NCI-H1436 treated with DMSO at 0.1 percent for 48 hours (cell line): Measurements from ENCODE around the gene SLC39A11.
A peak's percentile ranks its signal among the peaks of the same experiment; 100 is the strongest.

ENCODE experiments used
- DNase-seq: peaks from one replicate; lab custom pipeline; 2025; lab: John Stamatoyannopoulos, UW

SLC39A11 gene

GRCh38 chr17:72684405-72685020 lies 408.0 kb downstream of the SLC39A11 start:
- DNase-seq = no peak

DNA sequence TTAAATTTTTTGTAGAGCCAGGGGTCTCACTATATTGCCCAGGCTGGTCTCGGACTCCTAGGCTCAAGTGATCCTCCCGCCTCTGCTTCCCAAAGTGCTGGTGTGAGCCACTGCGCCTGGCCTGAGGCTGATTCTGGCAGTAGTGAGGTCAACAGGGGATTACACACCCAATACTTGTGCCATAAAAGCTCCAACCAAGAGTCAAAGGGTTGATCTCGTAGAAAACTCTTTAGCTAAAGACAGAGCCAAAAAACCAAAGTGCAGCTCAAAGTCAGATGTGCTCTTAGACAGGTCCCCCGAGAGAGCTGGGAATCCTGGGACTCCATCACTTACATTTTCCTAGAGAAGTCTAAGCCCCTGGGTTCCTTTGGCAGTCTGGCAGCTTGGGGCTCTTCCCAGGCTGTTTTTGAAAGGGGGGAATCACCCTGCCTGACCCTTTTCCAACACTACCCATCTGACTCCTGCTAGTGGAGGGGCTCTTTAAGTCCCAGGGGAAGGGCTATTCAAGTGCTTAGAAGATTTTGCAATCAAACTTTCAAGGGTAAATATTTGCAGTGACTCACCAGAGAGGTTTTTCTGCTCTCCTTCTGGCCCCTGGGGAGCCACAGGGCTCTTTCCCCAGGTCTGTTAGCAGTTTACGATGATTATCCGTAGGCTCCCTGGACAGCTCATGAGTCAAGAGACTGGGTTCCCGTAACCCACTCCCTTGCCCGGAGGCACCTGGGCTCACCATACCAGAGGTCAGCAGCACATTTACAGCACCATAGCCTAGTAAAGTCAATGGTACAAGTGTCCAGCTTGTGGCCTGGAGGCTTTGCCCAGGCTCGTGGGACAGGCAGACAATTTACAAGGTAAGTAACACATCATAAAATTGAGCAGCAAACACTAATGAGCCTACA lies 408.7 kb downstream of the SLC39A11 start:
- DNase-seq = peak; percentile 67

DNA sequence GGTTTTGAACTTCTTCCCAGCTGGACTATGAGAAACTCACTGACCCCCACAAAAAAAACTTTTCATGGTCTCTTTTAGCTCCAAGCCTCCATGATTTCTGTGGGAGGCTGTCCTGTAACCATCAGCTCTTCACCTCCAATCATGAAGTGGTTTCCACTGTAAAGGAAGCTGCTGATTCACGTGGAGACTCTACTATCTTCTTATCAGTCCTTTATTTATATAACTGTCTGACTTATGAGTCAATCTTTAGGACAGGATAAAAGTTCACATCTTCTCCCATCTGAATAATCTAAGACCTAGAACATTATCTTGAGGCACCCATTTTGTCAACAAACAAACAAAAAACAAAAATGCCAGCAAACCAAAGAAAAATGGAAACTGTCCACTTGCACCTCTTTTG lies 409.9 kb downstream of the SLC39A11 start:
- no peak for DNase-seq

DNA sequence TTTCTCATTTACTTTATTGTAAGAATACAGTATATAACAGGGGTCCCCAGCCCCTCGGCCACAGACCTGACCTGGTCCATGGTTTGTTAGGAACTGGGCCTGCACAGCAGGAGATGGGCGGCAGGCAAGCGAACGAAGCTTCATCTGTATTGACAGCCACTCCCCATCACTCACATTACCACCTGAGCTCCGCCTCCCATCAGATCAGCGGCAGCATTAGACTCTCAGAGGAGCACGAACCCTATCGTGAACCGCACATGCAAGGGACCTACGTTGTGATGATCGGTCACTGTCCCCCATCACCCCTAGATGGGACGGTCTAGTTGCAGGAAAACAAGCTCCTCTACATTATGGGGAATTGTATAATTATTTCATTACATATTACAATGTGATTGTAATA lies 410.6 kb downstream of the SLC39A11 start:
- DNase-seq = no peak

DNA sequence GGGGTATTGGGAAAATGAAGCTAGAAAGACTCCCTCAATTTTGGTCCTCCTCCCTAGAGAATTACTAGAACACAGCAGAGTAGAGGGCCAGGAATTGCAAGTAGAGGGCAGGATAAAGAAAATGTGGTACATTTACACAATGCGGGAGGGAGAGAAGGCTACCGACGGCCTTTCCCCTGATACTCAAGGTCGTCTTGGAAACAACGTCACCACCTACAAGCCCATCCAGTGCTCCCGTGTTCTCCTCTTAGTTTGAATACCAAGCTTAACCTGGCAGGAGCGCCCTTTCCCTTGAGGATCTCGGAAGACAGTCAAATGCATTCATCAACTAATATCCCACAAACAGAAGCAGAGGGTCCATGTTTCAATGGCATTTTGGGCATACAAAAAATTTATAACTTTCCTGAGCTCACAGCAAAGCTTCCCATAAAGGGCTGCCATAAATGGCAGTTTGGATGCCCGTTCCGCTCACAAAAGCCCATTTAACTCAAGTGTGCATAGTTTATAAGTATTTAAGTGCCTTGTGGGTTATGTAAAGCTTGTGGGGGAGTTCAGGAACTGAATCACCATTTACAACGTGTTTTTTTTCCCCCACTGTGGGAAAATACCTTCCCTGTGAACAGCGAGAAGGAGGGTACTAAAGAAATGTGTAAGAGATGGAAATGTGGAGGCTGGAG lies 414.6 kb downstream of the SLC39A11 start:
- DNase-seq = no peak

GRCh38 chr17:72677108-72677507 lies 415.4 kb downstream of the SLC39A11 start:
- no peak for DNase-seq

DNA sequence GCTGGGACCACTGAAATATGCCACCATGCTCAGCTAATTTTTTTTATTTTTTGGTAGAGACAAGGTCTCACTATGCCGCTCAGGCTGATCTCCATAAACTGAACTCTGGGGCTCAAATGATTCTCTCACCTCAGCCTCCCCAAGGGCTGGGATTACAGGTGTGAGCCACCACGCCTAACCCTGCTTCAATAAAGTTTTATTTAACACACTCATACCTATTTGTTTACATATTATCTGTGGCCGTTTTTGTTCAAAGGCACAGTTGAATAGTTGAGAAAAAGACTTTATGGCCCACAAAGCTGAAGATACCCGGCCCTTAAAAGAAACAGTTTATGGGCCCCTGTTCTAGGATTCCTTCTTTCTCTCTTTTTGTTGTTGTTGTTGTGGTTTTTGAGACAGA lies 419.8 kb downstream of the SLC39A11 start:
- no peak for DNase-seq

GRCh38 chr17:72671016-72671415 lies 421.5 kb downstream of the SLC39A11 start:
- no peak for DNase-seq

- no peak for DNase-seq
Measured at GRCh38 chr17:72667096-72668063, 425.1 kb downstream of the SLC39A11 start.

DNA sequence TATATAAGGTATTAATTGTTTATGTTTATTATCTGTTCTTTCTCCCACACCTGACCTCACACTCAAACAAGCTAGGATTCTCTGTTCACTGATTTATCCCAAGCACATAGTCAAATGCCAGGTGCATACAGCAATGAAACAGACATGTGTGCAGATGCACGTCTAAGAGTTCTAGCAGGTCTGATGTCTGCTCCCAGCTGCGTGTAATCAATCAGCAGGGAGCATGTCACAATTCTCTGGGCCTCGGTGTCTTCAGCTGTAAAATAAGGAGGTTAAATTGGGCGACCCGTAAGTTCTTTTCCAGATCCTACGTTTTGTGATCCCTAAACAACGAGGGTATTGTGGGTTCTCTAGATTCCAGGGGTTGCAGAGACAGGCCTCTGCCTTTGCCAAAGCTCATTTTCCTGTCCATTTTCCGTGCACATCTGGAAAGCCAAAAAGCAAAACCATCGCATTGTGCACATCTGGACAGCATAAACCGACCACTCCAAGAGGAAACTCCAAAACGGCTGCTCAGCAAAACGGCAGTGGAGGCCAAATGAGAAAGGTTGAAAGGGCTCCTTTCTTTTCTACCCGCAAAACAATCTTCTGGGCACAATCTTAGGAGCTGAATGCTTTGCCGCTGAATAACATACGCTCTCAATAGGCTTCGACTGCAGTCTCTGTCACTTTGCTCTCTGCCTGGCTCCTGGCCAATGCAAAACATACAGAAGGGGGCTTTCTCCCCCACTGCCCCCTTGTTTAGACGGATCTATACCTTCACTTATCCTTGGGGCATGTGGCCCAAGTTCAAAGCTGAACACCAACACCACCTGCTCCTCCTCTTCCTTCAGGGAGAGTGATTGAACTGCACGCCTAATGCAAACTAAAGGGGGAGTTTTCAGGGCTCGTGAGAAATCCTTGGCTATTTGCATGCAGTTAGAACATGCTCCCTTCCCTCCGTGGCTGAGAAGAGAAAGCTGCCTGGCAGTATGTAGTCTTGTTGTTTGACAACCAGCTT lies 426.3 kb downstream of the SLC39A11 start:
- no peak for DNase-seq

GRCh38 chr17:72662827-72663190 lies 429.7 kb downstream of the SLC39A11 start:
- no peak for DNase-seq

DNA sequence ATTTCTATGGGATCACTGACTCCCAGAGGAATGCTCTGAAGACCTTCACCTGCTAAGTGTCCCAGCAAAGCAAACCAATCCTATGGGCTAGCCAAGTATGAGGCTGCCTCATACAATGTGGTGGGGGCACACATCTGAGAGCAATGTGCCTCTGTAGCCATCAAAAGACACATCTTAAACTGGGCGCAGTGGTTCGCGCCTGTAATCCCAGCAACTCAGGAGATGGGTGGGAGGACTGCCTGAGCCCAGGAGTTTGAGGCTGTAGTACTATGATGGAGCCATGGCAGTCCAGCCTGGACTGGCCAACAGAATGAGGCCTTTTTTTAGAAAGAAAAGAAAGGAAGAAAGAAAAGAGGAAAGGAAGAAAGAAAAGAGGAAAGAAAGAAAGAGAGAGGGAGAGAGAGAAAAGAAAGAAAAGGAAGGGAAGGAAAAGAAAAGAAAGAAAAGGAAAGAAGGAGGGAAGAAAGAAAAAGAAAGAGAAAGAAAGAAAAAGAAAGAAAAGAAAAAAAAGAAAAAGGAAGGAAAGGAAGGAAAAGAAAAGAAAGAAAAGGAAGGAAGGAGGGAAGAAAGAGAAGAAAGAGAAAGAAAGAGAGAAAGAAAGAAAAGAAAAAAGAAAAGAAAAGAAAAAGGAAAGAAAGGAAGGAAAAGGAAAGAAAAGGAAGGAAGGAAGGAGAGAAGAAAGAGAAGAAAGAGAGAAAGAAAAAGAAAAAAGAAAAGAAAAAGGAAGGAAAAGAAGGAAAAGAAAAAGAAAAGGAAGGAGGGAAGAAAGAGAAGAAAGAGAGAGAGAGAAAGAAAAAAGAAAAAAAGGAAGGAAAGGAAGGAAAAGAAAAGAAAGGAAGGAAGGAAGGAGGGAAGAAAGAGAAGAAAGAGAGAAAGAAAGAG lies 430.3 kb downstream of the SLC39A11 start:
- no peak for DNase-seq

GRCh38 chr17:72661116-72661944 lies 431.2 kb downstream of the SLC39A11 start:
- no peak for DNase-seq

- no peak for DNase-seq
Measured at GRCh38 chr17:72660274-72661115, 432.0 kb downstream of the SLC39A11 start.

DNA sequence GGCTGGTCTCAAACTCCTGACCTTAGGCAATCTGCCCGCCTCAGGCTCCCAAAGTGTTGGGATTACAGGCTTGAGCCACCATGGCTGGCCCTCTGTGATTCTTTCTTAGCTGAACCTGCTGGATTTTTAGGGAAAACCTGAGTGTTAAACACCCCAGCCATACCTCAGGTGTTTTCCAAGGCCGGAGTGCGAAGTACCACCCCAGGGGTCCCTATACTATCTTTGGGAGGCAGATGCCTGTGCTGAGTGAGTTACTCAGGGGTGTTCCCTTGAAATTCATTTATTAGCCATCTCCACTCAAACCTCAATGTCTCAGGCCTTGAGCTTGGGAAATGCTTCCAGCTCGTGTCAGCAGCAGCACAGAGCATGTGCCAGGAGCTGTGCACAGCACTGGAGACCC lies 432.7 kb downstream of the SLC39A11 start:
- no peak for DNase-seq

- DNase-seq = no peak
Measured at GRCh38 chr17:72658675-72659074, 433.8 kb downstream of the SLC39A11 start.

DNA sequence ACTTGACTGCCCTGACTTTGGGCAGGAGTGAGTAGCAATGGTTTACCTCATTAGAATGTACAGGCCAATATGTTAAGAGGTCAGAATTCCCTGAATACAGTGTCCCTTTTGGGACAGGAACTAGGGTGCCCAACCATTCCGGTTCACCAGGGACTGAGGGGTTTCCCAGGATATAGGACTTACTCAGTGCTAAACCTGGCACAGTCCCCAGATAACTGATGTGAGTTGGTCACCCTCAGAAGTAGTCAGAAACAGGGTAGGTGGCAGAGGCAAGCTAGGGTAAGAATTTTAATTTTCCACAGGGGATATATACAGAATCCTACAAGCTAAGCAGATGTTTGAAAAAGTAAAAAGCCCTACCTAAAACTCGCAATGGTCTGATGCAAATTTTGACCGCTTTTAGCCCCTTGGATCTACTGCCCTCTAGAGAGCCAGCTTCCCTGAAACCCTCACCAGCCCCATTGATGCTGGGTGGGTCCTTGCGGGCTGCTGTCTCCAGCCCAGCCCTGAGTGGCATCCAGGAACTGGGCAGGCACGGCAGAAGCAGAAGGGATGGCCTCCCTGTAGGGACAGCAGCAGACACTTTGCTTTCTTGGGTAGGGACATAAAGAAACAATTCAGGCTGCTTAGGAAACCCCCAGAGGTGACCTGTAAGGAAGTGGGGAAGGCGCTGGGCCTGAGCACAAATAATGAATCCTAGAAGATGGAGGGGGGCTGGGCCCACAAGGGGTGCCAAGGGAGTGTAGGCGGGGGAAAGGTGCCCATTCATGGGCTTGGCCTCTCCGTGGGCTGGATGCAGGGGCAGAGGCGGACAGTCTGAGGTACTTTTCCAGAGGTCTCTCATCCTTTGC lies 434.8 kb downstream of the SLC39A11 start:
- DNase-seq = no peak
